ENCODE data around the gene ADCY4. TPM values are rescaled to one million over a fixed set of nuclear protein-coding genes. Genes with fewer than 3 reads are reported as not detected.

Gene ADCY4
- total and polyA plus RNA-seq, 10 of the 15 experiments (the other 5 are each of a cell fraction or from before 2014, with no cell fraction given), result 0.05 to 0.87 (median 0.21) TPM; not detected in 1

- TF ChIP-seq ZNF687 (IDR thresholded peaks at IDR 0.05), result peak; percentile 73
- TF ChIP-seq E2F4 (IDR thresholded peaks at IDR 0.05; ENCODE audit: low read depth, low read length), result no peak
- TF ChIP-seq IKZF2 (IDR thresholded peaks at IDR 0.05), result peak; percentile 80 to 83; a peak in 3 of 4 replicates
- TF ChIP-seq ATF7 (IDR thresholded peaks at IDR 0.05; ENCODE audit: low read depth), result peak; percentile 86
- TF ChIP-seq EGR1 (IDR thresholded peaks at IDR 0.05; ENCODE audit: borderline replicate concordance in 1 of 2, low read depth in 2 of 2, low read length in 2 of 2), result no peak
- 0 out of 2 replicates have a peak, but pooled peaks have one; percentile 33 for TF ChIP-seq MTA2 (IDR thresholded peaks at IDR 0.05; ENCODE audit: low read depth)
- TF ChIP-seq SRF (IDR thresholded peaks at IDR 0.05; ENCODE audit: low read depth in 2 of 2, low read length in 2 of 2), result no peak
- TF ChIP-seq SMARCA5 (IDR thresholded peaks at IDR 0.05), result peak; percentile 49; the same call in 1 of the 2 replicates
- no peak; the same call in 1 of the 2 replicates for TF ChIP-seq TARDBP (IDR thresholded peaks at IDR 0.05; ENCODE audit: borderline replicate concordance)
- no peak for TF ChIP-seq RB1 (IDR thresholded peaks at IDR 0.05; ENCODE audit: borderline replicate concordance)
- no peak for TF ChIP-seq ATF3 (IDR thresholded peaks at IDR 0.05; ENCODE audit: borderline replicate concordance, extremely low read depth, low read depth, low read length)
- TF ChIP-seq CEBPZ (IDR thresholded peaks at IDR 0.05; ENCODE audit: low read depth, low read length), result no peak
- no peak for TF ChIP-seq POLR2AphosphoS2 (IDR thresholded peaks at IDR 0.05; ENCODE audit: low read depth, low read length)
- TF ChIP-seq SP1 (IDR thresholded peaks at IDR 0.05; ENCODE audit: low read depth, low read length), result no peak
- TF ChIP-seq USF2 (IDR thresholded peaks at IDR 0.05; ENCODE audit: borderline replicate concordance, low read depth, low read length), result no peak
- TF ChIP-seq ETV6 (conservative IDR thresholded peaks at IDR 0.05 in 1 of 2, IDR thresholded peaks at IDR 0.05 in 1 of 2; ENCODE audit: borderline replicate concordance in 1 of 2, low read depth in 1 of 2), result no peak
- TF ChIP-seq MEF2B (IDR thresholded peaks at IDR 0.05; ENCODE audit: partially characterized antibody, poor library complexity, severe bottlenecking), result peak; percentile 87
- no peak for TF ChIP-seq NRF1 (conservative IDR thresholded peaks at IDR 0.05; ENCODE audit: low read depth, low read length)
Measured at GRCh38 chr14:24296341-24297157, 38.3 kb downstream of the ADCY4 start (continued).
